HUDEP-2 (cell line): ENCODE measurements around the gene SLC40A1.
A peak's percentile ranks its signal among the peaks of the same experiment; 100 is the strongest.

Source experiments
- DNase-seq, 76 experiments: peaks; one replicate each; lab custom pipeline; 2025; ENCODE audit not compliant: unreplicated experiment in 76 of 76; lab: John Stamatoyannopoulos, UW

The SLC40A1 gene

GRCh38 chr2:189544318-189545042 is 36.1 kb downstream of the SLC40A1 start:
- no peak for DNase-seq

- DNase-seq, result no peak
Measured at GRCh38 chr2:189543367-189543766, 37.2 kb downstream of the SLC40A1 start.

GRCh38 chr2:189542145-189542882 is 38.3 kb downstream of the SLC40A1 start:
- no peak for DNase-seq

- no peak for DNase-seq
Measured at GRCh38 chr2:189541591-189541990, 39.0 kb downstream of the SLC40A1 start.

- no peak for DNase-seq
Measured at GRCh38 chr2:189540551-189540950, 40.0 kb downstream of the SLC40A1 start.

- DNase-seq, result no peak
Measured at GRCh38 chr2:189538402-189538801, 42.2 kb downstream of the SLC40A1 start.

- DNase-seq, result peak in 8 of 76 experiments; percentile 4 to 28 (median 12)
Measured at GRCh38 chr2:189536830-189537229, 43.8 kb downstream of the SLC40A1 start.

GRCh38 chr2:189534854-189535832 is 45.4 kb downstream of the SLC40A1 start:
- no peak for DNase-seq

GRCh38 chr2:189533288-189534035 is 47.1 kb downstream of the SLC40A1 start:
- no peak for DNase-seq

- DNase-seq, result no peak
Measured at GRCh38 chr2:189530965-189531637, 49.5 kb downstream of the SLC40A1 start.

- no peak for DNase-seq
Measured at GRCh38 chr2:189528617-189529016, 52.0 kb downstream of the SLC40A1 start.

GRCh38 chr2:189527812-189528592 is 52.6 kb downstream of the SLC40A1 start:
- no peak for DNase-seq

GRCh38 chr2:189527041-189527750 is 53.4 kb downstream of the SLC40A1 start:
- DNase-seq, result no peak

- no peak for DNase-seq
Measured at GRCh38 chr2:189526241-189526640, 54.3 kb downstream of the SLC40A1 start.

- DNase-seq, result no peak
Measured at GRCh38 chr2:189524746-189525145, 55.8 kb downstream of the SLC40A1 start.

GRCh38 chr2:189522435-189523151 is 58.0 kb downstream of the SLC40A1 start:
- peak in 1 of 76 experiments; percentile 16 for DNase-seq

GRCh38 chr2:189521699-189522434 is 58.7 kb downstream of the SLC40A1 start:
- DNase-seq, result peak in 47 of 76 experiments; percentile 6 to 84 (median 32)
